ENCODE results near the gene FEM1B. TPM values are rescaled to one million over a fixed set of nuclear protein-coding genes. Genes with fewer than 3 reads are reported as not detected.

The FEM1B gene
- total and polyA plus RNA-seq, 7 donors, result 11.4 to 64.2 (median 54.7) TPM

DNA sequence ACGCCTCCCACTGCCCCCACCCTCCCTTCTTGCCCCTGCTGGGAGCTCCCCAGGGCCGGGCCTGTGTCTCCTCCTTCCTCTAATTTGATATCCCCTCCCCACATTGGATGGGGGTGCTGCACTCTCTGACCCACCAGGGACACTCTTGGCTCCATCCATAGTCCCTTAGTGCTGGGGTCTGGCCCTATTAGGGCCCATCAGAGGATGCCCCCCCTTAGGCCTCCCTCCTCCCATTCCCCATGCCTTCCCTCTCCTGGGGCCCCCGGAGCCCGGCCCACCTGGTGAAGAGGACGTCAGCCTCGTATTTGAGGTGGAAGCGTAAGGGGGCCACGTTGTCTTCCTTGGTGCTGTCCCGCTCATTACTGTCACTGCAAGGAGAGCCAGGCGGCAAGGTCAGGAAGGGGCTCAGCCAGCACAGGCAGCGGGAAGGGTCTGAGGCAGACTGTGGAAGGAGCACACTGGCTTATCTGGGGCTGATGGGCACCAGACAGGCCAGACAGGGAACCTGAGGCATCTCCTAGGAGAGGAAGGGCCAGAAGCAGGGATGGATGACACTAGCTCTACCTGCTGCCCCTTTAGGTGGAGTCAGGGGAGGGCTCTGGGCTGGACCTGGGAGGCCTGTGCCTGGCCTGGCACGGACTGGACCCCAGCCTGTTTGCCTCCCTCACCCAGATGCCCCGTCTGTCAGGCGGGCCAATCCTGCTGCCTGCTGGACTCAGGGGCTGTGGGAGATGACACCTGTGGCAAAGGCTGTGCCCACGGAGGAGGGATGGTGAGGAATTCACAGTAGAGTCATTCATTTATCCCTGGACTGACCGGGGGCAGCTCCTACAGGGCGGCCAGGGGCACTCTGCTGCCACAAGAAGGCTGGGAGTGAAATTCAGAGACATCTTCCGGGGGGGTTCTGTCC is 36.2 kb downstream of the FEM1B start:
- Histone ChIP-seq H3K36me3 (no peaks in the 10 kb centered on the region), H3K27ac (no peak overlapping the region), H3K4me1 (no peaks in the 10 kb centered on the region), H3K9me3 (no peaks in the 10 kb centered on the region), H3K4me3 (no peak overlapping the region), H3K27me3 (no peaks in the 10 kb centered on the region)
- DNase-seq, result no peak
- intact Hi-C loops (cut with DNase I), result no loop called here
- no peak for TF ChIP-seq EP300 (IDR thresholded peaks at IDR 0.05)
- no peak for TF ChIP-seq POLR2A (IDR thresholded peaks at IDR 0.05)
- TF ChIP-seq POLR2AphosphoS5 (IDR thresholded peaks at IDR 0.05), result no peak
- TF ChIP-seq, protein P1, sequence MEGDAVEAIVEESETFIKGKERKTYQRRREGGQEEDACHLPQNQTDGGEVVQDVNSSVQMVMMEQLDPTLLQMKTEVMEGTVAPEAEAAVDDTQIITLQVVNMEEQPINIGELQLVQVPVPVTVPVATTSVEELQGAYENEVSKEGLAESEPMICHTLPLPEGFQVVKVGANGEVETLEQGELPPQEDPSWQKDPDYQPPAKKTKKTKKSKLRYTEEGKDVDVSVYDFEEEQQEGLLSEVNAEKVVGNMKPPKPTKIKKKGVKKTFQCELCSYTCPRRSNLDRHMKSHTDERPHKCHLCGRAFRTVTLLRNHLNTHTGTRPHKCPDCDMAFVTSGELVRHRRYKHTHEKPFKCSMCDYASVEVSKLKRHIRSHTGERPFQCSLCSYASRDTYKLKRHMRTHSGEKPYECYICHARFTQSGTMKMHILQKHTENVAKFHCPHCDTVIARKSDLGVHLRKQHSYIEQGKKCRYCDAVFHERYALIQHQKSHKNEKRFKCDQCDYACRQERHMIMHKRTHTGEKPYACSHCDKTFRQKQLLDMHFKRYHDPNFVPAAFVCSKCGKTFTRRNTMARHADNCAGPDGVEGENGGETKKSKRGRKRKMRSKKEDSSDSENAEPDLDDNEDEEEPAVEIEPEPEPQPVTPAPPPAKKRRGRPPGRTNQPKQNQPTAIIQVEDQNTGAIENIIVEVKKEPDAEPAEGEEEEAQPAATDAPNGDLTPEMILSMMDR (IDR thresholded peaks at IDR 0.05), result no peak
- 81 to 85% methylated on average over 18 of the region's 18 CpGs for WGBS, 2 donors

DNA sequence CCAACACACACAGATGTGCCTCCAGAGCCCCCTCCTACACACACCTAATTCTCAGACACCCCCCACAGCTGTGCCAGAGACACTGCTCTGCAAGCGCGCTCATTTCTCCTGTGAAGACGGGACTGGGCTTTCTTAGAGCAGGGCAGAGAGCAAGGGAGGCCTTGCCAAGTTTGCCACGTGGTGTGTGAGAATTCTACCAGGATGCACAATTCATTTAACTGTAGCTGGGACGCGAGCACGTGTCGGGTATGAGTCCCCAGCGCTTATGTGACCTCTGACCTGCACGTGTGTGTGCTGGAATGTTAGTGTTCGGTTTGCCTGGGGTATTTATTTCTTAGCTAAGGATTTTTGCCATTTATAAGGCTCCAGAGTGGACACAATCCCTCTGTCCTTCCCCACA is 37.0 kb downstream of the FEM1B start:
- WGBS, 2 donors, result 54 to 85% methylated on average over 11 of the region's 11 CpGs
- Histone ChIP-seq H3K27ac (no peak overlapping the region), H3K4me3 (no peak overlapping the region), H3K9me3 (no peaks in the 10 kb centered on the region), H3K4me1 (no peaks in the 10 kb centered on the region), H3K36me3 (no peaks in the 10 kb centered on the region), H3K27me3 (no peaks in the 10 kb centered on the region)
- intact Hi-C loops (cut with DNase I), result no loop called here
- TF ChIP-seq POLR2A (IDR thresholded peaks at IDR 0.05) (no peak), EP300 (IDR thresholded peaks at IDR 0.05) (no peak), POLR2AphosphoS5 (IDR thresholded peaks at IDR 0.05) (no peak)
- TF ChIP-seq, protein P1 (IDR thresholded peaks at IDR 0.05), result no peak
- no peak for DNase-seq

DNA sequence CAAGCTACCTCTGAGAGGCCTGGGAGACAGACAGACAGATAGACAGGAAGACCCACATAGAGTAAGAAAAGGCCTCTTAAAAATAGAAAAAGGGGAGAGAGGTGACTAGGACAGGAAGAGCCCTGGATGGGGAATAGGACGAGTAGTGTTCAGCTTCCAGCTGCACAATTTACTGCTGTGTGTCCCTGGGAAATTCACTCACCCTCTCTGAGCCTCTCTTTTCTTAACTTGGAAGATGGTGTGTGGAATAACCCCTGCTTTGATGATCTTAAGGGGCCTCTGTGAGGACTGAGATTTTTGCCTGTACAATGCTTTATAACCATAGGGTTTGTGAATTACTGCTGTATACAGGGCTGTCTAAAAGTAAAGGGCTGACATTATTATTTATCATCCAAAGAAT is 37.5 kb downstream of the FEM1B start:
- 73 to 90% methylated on average over 1 of the region's 1 CpG for WGBS, 2 donors
- intact Hi-C loops (cut with DNase I), result no loop called here

DNA sequence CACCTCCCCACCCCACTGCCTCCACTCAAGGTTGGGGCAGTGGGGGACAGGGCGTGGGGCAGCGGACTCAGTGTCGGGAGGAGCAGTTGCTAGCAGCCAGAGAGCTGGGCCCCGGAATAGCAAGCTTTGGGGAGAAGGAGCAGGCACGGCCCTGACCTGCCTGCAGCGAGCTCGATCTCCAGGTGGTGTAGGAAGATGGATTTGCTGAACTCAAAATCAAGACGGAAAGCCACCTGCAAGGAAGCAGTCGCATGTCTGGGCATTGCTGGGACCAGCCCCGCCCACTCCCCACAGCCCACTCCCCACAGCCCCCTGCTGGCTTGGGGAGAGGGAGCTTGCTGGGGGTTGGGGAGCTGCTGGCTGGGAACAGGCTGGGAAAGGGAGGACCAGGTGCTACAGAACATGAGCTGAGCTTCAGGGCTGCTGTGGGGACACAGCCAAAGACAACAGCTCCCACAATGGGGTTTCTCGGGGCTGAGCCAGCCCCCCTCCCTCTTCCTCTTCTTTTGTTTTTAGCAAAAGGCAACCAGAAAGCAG is 38.0 kb downstream of the FEM1B start:
- Histone ChIP-seq H3K9me3 (no peaks in the 10 kb centered on the region), H3K36me3 (no peaks in the 10 kb centered on the region), H3K27ac (no peak overlapping the region), H3K27me3 (no peaks in the 10 kb centered on the region), H3K4me1 (no peaks in the 10 kb centered on the region), H3K4me3 (no peak overlapping the region)
- DNase-seq, result no peak
- 70 to 77% methylated on average over 11 of the region's 11 CpGs for WGBS, 2 donors
- TF ChIP-seq, protein P1 (IDR thresholded peaks at IDR 0.05), result no peak
- TF ChIP-seq EP300 (IDR thresholded peaks at IDR 0.05), result no peak
- no peak for TF ChIP-seq POLR2AphosphoS5 (IDR thresholded peaks at IDR 0.05)
- TF ChIP-seq POLR2A (IDR thresholded peaks at IDR 0.05), result no peak
- intact Hi-C loops (cut with DNase I), result no loop called here

More for the DNA sequence above, 37.5 kb downstream of the FEM1B start:
- Histone ChIP-seq H3K4me1 (no peaks in the 10 kb centered on the region), H3K4me3 (no peak overlapping the region), H3K27ac (no peak overlapping the region), H3K9me3 (no peaks in the 10 kb centered on the region), H3K36me3 (no peaks in the 10 kb centered on the region), H3K27me3 (no peaks in the 10 kb centered on the region)
- no peak for DNase-seq
- no peak for TF ChIP-seq POLR2A (IDR thresholded peaks at IDR 0.05)
- TF ChIP-seq EP300 (IDR thresholded peaks at IDR 0.05), result no peak
- no peak for TF ChIP-seq POLR2AphosphoS5 (IDR thresholded peaks at IDR 0.05)
- TF ChIP-seq, protein P1 (IDR thresholded peaks at IDR 0.05), result no peak

Measured in sigmoid colon (tissue), 7 donors.